ENCODE results near the gene RAPGEF4.
"Not testable (repeated sequence)": the region's sequence is repeated elsewhere in the genome, so short reads cannot be mapped to it uniquely, and the experiment has no call there.

The RAPGEF4 gene

DNA sequence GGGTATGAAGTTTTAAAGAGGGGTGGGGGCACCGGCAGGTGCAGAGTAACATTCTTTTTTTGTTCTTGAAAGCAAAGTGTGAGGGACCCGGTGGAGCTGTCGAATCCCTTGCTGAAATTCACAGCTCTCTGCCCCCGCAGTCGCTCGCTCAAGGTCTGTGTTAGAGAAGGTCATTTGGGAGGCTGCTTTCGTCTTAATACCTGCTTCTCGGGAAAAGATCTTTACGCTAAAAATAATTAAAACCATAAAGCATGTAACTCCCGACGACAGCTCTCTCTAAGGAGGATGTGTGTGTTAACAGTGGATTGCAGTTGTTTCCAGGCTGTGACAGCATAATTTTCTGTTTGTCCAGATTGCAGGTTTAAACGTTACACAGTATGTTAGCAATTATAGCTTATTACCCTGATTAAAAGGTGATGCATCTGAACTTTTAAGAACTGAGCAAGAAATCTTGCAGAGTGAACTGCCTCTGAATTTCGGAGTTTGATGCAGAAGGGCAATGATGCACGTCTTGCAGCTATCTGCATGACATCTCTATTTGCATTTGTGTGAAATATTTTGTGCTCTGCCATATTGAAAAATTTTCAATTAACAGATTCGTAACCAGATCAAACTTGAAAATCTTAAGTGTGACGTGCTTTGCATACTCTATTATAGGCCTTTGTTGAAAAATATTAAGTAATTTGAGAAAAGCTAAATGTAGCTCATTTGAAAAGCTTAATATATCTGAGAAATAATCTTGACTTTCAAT lies 954 bp downstream of the RAPGEF4 start:
- peak overlapping the region; percentile 47 for H3K4me3 ChIP-seq (ENCODE audit: low read depth, low read length)
- DNase-seq (ENCODE audit: low read depth, low spot score) = no peak
- ChIA-PET CTCF (interaction anchor here (1.3 to 1.8 kb wide), 2 partner anchors 9 to 33 kb away, joined by 3 to 5 read pairs; no protein-coding TSS in a partner anchor), POLR2A (no interaction called here)
- TF ChIP-seq CTCF (IDR thresholded peaks at IDR 0.05; ENCODE audit: insufficient read depth, low read length, missing control alignments) = no peak

DNA sequence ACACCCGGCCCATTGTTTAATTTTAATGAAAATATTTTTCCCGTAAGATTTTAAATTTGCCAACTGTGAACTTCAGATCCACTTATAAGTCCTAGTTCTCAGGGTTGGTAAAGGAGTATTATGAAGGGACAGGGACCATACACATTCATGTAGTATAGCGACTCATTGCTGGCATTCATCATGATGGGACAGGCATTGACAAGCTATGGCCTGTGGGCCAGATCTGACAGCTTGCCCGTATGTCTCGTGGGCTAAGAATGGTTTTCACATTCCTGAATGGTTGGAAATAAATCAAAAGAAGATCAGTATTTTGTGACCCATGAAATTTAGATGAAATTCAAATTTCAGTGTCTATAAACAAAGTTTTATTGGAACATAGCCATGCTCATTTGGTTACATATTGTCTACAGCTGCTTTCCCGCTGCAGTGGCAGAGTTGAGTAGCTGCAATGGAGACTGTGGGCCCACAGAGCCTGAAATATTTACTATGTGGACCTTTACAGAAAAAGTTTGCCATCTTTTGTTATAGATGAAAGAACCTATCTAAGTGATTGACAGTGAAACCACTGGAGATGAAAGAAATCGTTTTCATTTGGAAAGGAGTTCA lies 4.1 kb downstream of the RAPGEF4 start:
- DNase-seq (ENCODE audit: low read depth, low spot score) = no peak
- no peak for TF ChIP-seq CTCF (IDR thresholded peaks at IDR 0.05; ENCODE audit: insufficient read depth, low read length, missing control alignments)
- ChIA-PET POLR2A (no interaction called here), CTCF (no interaction called here)
- no peak overlapping the region for H3K4me3 ChIP-seq (ENCODE audit: low read depth, low read length)

- no peak for TF ChIP-seq CTCF (IDR thresholded peaks at IDR 0.05; ENCODE audit: insufficient read depth, low read length, missing control alignments)
- CTCF ChIA-PET = no interaction called here
- DNase-seq (ENCODE audit: low read depth, low spot score) = no peak
- POLR2A ChIA-PET = no interaction called here
- H3K4me3 ChIP-seq (ENCODE audit: low read depth, low read length) = no peak overlapping the region
These were observed 5.2 kb downstream of the RAPGEF4 start for GRCh38 chr2:172740856-172741255.

DNA sequence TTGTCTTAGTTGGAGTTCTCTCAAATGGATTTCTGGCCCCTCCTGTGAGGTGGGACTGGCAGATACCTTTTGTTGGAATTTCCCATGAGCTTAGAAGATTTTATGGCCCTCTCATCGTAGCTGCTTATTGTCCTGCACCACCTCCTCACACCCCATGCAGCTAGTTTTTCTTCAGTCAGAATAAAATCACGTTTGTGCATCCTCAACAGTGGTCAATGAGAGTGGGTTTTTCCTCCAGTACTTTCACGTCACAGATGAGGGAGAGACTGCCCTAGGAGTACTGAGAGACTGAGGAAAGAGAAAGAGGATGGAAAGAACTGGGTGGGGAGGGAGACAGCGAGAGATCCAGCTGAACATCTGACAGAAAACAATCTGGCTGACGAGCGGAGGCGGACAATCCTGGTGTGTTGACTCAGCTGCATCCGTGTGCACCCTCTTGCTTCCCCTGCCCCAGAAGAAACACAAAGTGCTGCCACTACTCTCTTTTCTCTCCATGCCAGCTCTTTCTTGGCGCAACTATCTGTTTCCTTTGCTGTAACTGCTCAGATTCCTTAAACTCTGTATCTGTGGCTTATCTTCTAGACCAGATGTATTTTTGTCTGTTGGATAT lies 7.4 kb downstream of the RAPGEF4 start:
- CTCF ChIA-PET = no interaction called here
- POLR2A ChIA-PET = no interaction called here
- no peak for DNase-seq (ENCODE audit: low read depth, low spot score)
- TF ChIP-seq CTCF (IDR thresholded peaks at IDR 0.05; ENCODE audit: insufficient read depth, low read length, missing control alignments) = no peak
- no peak overlapping the region for H3K4me3 ChIP-seq (ENCODE audit: low read depth, low read length)

DNA sequence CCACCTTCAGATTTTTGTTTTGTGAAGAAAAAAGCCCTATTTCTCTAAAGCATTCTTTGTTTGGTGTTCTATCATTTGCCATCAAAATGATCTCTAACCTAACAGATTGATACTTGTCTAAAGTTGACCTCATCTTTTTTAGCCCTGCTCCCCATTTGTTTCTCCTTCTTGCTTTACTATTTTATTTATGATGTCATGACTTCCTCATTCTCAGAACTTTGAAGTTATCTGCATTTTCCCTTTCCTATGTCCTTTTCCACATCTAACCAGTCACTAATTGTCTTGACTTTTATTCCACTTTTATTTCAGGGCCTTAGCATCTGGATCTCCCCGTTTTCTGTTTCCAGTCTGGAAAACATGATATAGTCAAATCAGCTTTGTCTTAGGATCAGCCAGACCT lies 8.3 kb downstream of the RAPGEF4 start:
- TF ChIP-seq CTCF (IDR thresholded peaks at IDR 0.05; ENCODE audit: insufficient read depth, low read length, missing control alignments) = no peak
- no peak for DNase-seq (ENCODE audit: low read depth, low spot score)

DNA sequence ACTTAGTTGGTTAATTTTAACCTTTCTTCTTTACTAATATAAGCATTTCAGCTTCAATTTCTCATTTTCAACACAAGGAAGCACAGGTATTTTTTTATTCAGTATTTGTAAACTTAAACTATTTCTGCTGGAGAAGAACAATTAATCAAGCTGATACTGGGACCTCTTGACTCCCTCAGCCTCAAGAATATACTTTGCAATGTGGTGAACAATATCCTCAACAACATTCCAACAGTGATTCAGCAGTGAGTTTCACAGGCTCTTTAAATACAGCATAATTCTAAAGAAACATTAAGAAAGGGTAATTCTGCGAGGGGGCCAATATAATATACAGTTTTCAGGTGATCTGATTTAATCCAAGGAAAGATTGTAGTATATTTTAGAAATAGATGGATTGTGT lies 10.0 kb downstream of the RAPGEF4 start:
- CTCF ChIA-PET = interaction anchor here (1.2 kb wide), 1 partner anchor 9 kb away, joined by 3 read pairs; the partner anchor contains the start of gene RAPGEF4

More for the DNA sequence above, 8.3 kb downstream of the RAPGEF4 start:
- H3K4me3 ChIP-seq (ENCODE audit: low read depth, low read length) = no peak overlapping the region
- POLR2A ChIA-PET = no interaction called here
- CTCF ChIA-PET = no interaction called here

GRCh38 chr2:172748543-172748942 lies 12.9 kb downstream of the RAPGEF4 start:
- CTCF ChIA-PET; POLR2A ChIA-PET; DNase-seq (ENCODE audit: low read depth, low spot score); H3K4me3 ChIP-seq (ENCODE audit: low read depth, low read length): not testable (repeated sequence)

More for the DNA sequence above, 10.0 kb downstream of the RAPGEF4 start:
- no peak overlapping the region for H3K4me3 ChIP-seq (ENCODE audit: low read depth, low read length)
- no peak for DNase-seq (ENCODE audit: low read depth, low spot score)
- POLR2A ChIA-PET = no interaction called here
- no peak for TF ChIP-seq CTCF (IDR thresholded peaks at IDR 0.05; ENCODE audit: insufficient read depth, low read length, missing control alignments)
